Heart right ventricle (tissue), 16 donors: ENCODE results near the gene CACNA1C. TPM values are rescaled to one million over a fixed set of nuclear protein-coding genes. Genes with fewer than 3 reads are reported as not detected.

Experiments used
- ATAC-seq, 8 donors: fragments of 200-7000 bp; cut with Tn5 transposase; one replicate each; pipeline ENCODE4 v1.9.1; 2020; ENCODE audit warnings: mild to moderate bottlenecking in 8 of 8, moderate library complexity in 8 of 8, moderate number of reproducible peaks in 1 of 8
- DNase-seq, 2 donors: peaks; one replicate each; pipeline ENCODE4 v3.0.0-alpha.2; 2020
- H3K27ac ChIP-seq, 10 donors: fragments of 200-600 bp; sonication (generic) in 2 of 10; one replicate each; pipeline versions ENCODE4 v1.5.0 to v1.8.0; 2020 to 2022; ENCODE audit warnings: mild to moderate bottlenecking in 3 of 10
- H3K27me3 ChIP-seq, 7 donors: fragments of 200-600 bp; one replicate each; pipeline ENCODE4 v1.8.0; 2021 to 2022; ENCODE audit warnings: mild to moderate bottlenecking in 2 of 7
- H3K36me3 ChIP-seq, 9 donors: fragments of 200-600 bp; sonication (generic) in 1 of 9; one replicate each; pipeline versions ENCODE4 v1.5.0 to v1.8.0; 2020 to 2022; ENCODE audit warnings: mild to moderate bottlenecking in 2 of 9
- H3K4me1 ChIP-seq, 9 donors: fragments of 200-600 bp; sonication (generic) in 1 of 9; one replicate each; pipeline versions ENCODE4 v1.5.0 to v1.8.0; 2020 to 2022; ENCODE audit warnings: mild to moderate bottlenecking in 4 of 9
- H3K4me3 ChIP-seq, 10 donors: fragments of 200-600 bp; sonication (generic) in 2 of 10; one replicate each; pipeline versions ENCODE4 v1.5.0 to v1.8.0; 2020 to 2022; ENCODE audit warnings: mild to moderate bottlenecking in 7 of 10, moderate library complexity in 2 of 10
- H3K9me3 ChIP-seq, 11 donors: fragments of 200-600 bp in 10 of 11; sonication (generic) in 2 of 11; one replicate each; pipeline versions ENCODE4 v1.5.0 to v1.8.0; 2013 to 2022; ENCODE audit warnings: mild to moderate bottlenecking in 2 of 11, control low read depth in 1 of 11, moderate library complexity in 1 of 11
- WGBS, 2 donors: extraction: QIAGEN DNeasy Blood & Tissue Kit; methylation state at CpG; one replicate each; pipeline ENCODE4 v1.1.7; 2013; ENCODE audit warnings: inconsistent platforms in 1 of 2; 5-methylcytosine and 5-hydroxymethylcytosine counted together
- intact Hi-C, 10 donors: fragments of 100-400 bp; cut with DNase I; formaldehyde crosslinking; loops; one replicate each; pipeline versions ENCODE4 v1.11.1 to v1.14.2; 2022
- polyA plus RNA-seq, 2 donors: library from polyadenylated mRNA; stranded (reverse); fragments of 200-250 nt; gene quantifications; one replicate each; pipeline ENCODE4 v1.2.3, GENCODE V29; 2013
- total RNA-seq, 10 donors: library from RNA; stranded (reverse); fragmentation: NEBNext Ultra II Directional in 3 of 10; extraction: Animal tissue kit (Norgen Biotek cat#: 25700) in 3 of 10; gene quantifications; one replicate each; pipeline versions ENCODE4 v1.2.1 to v1.2.4, GENCODE V29; 2021 to 2023
- TF ChIP-seq, protein P1 (sequence below), 9 donors: fragments of 200-600 bp; sonication (generic) in 2 of 9; IDR thresholded peaks; one replicate each; pipeline versions ENCODE4 v1.5.0 to v1.8.0; 2021 to 2022; ENCODE audit warnings: antibody characterized with exemption in 9 of 9, mild to moderate bottlenecking in 5 of 9, moderate library complexity in 1 of 9
- donor health status: Arrhythmogenic right ventricular cardiomyopathy.
- donor health status: ischemic (EF 13 %, LVEDD 7.1; RV severe dilation, severe dysfunction).
- donor health status: healthy with polysubstance abuse.
- donor health status: DM: no; HTN: yes; CAD: no.
- donor health status: DM: no; HTN: no; CAD: no.
- donor health status: ischemic (EF 25% LVEDD 6.9; RV normal size, moderate dysfunction).
- donor health status: ischemic (EF 25% LVEDD 5.7; RV mildly dilated, moderate dysfunction).
- donor health status: healthy.
- donor health status: DM: yes; HTN: yes; CAD: no.
- donor health status: Ischemic cardiomyopathy.
- donor health status: ischemic (EF 35%, LVEDD 5.7; RV mildly dilated, moderate dysfunction).
- donor health status: nonischemic (EF 11% LVEDD 7.7; RV severe dilation, severe dysfunction).
- donor health status: DM: yes; HTN: yes; CAD: no.
- donor health status: PGD.
- donor health status: ischemic (EF 29% LVEDD 5.4; RV normal size, mild dysfunction).
- donor health status: nonischemic (EF 23%, LVEDD 6.1; RV moderate dilation, normal function).

Gene CACNA1C
- total and polyA plus RNA-seq, 12 donors = 19.1 to 222 (median 183) TPM

GRCh38 chr12:2165927-2166326 is 113.1 kb downstream of the CACNA1C start:
- intact Hi-C loops = loop anchor here in 1 of 10 donors (10.0 kb wide), 1 partner anchor 111 kb away; the partner anchor contains the start of gene CACNA1C
- TF ChIP-seq, protein P1, sequence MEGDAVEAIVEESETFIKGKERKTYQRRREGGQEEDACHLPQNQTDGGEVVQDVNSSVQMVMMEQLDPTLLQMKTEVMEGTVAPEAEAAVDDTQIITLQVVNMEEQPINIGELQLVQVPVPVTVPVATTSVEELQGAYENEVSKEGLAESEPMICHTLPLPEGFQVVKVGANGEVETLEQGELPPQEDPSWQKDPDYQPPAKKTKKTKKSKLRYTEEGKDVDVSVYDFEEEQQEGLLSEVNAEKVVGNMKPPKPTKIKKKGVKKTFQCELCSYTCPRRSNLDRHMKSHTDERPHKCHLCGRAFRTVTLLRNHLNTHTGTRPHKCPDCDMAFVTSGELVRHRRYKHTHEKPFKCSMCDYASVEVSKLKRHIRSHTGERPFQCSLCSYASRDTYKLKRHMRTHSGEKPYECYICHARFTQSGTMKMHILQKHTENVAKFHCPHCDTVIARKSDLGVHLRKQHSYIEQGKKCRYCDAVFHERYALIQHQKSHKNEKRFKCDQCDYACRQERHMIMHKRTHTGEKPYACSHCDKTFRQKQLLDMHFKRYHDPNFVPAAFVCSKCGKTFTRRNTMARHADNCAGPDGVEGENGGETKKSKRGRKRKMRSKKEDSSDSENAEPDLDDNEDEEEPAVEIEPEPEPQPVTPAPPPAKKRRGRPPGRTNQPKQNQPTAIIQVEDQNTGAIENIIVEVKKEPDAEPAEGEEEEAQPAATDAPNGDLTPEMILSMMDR (IDR thresholded peaks at IDR 0.05) = no peak
- Histone ChIP-seq H3K27me3 (no peaks in the 10 kb centered on the region), H3K9me3 (peaks cover 0 to 20% (median 8%) of the 10 kb centered on the region in 11 donors), H3K36me3 (peaks cover 0 to 11% (median 0%) of the 10 kb centered on the region in 9 donors), H3K4me1 (peaks cover 23 to 80% (median 62%) of the 10 kb centered on the region in 9 donors), H3K27ac (no peak overlapping the region), H3K4me3 (no peak overlapping the region)
- ATAC-seq (no peak), DNase-seq (no peak)
- WGBS, 2 donors = 86 to 97% methylated on average over 3 of the region's 3 CpGs

DNA sequence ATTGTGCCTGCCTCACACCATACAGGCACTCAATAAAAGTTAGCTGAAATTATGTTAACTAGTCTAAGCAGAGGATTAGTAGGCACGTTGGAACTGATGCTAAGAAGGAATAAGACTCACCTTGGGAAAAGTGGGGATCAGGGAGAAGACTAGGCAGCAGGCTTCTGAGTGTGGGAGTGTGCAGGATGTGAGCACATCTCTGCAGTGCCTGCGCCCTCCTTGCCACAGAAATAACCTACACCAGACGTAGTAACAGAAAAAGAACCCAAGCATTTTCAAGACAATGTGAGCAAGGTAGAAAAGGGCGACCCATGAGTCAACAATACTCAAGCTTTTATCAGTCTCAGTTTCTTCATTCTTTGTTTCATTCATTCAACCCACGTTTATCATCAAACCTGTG is 113.9 kb downstream of the CACNA1C start:
- WGBS, 2 donors = 93 to 95% methylated on average over 5 of the region's 5 CpGs
- Histone ChIP-seq H3K27ac (no peak overlapping the region), H3K36me3 (peaks cover 0 to 11% (median 0%) of the 10 kb centered on the region in 9 donors), H3K4me1 (peaks cover 23 to 80% (median 59%) of the 10 kb centered on the region in 9 donors), H3K4me3 (no peak overlapping the region), H3K9me3 (peaks cover 0 to 20% (median 8%) of the 10 kb centered on the region in 11 donors), H3K27me3 (no peaks in the 10 kb centered on the region)
- DNase-seq = no peak
- intact Hi-C loops = loop anchor here in 1 of 10 donors (10.0 kb wide), 1 partner anchor 112 kb away; the partner anchor contains the start of gene CACNA1C
- TF ChIP-seq, protein P1 (IDR thresholded peaks at IDR 0.05) = no peak
- no peak for ATAC-seq

DNA sequence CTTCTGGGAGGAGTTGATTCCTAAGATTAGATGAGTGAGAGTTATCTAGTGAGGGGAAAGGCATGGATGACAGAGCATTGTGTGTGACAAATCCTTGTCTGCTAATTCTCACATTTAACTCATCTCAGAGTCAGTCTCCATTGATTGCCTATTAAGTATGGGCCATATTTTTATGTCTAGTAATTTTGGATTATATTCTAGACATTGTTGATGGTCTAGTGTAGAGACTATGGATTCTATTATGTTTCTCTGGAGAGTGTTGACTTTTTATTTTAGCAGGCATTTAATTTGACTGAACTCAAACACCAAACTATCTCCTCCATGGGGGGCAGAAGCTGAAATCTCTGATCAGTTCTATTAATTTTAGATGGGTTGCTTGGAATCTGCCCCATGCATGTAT is 114.4 kb downstream of the CACNA1C start:
- H3K4me1 ChIP-seq = peaks cover 24 to 80% (median 59%) of the 10 kb centered on the region in 9 donors

DNA sequence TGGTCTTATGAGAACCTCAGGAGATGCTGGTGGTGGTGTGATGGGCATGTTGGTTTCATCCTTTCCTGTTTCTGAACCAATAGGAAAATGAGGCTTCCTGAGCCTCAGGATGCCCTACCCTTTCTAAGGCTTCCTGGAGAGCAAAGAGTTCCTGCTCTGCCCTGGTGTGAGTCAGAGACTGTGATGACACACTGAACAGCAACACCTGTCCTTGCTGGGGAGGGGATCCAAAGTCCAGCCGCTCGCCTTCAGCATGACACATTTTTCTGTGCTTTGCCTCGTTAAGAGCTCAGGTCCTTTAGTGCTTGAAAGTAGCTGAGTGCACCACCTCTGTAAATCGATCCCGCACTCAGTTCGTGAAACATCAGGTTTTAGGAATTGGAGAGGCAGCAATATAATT is 116.0 kb downstream of the CACNA1C start:
- peaks cover 14 to 80% (median 58%) of the 10 kb centered on the region in 9 donors for H3K4me1 ChIP-seq
- H3K36me3 ChIP-seq = peaks cover 0 to 11% (median 0%) of the 10 kb centered on the region in 9 donors
- ATAC-seq = no peak
- H3K27ac ChIP-seq = peak overlapping the region in 4 of 10 donors; percentile 35 to 63 (median 47)
- no peak overlapping the region for H3K4me3 ChIP-seq
- H3K9me3 ChIP-seq = peaks cover 0 to 20% (median 8%) of the 10 kb centered on the region in 11 donors
- H3K27me3 ChIP-seq = no peaks in the 10 kb centered on the region
- no peak for DNase-seq
- intact Hi-C loops = loop anchor here in 1 of 10 donors (10.0 kb wide), 1 partner anchor 114 kb away; the partner anchor contains the start of gene CACNA1C
- TF ChIP-seq, protein P1 (IDR thresholded peaks at IDR 0.05) = no peak
- 80% methylated on average over 6 of the region's 6 CpGs for whole genome bisulfite sequencing, 2 donors

More for the DNA sequence above, 114.4 kb downstream of the CACNA1C start:
- TF ChIP-seq, protein P1 (IDR thresholded peaks at IDR 0.05) = no peak
- Histone ChIP-seq H3K4me3 (no peak overlapping the region), H3K36me3 (peaks cover 0 to 11% (median 0%) of the 10 kb centered on the region in 9 donors), H3K9me3 (peaks cover 0 to 20% (median 8%) of the 10 kb centered on the region in 11 donors), H3K27me3 (no peaks in the 10 kb centered on the region), H3K27ac (no peak overlapping the region)
- DNase-seq (no peak), ATAC-seq (no peak)
- intact Hi-C loops = loop anchor here in 1 of 10 donors (10.0 kb wide), 1 partner anchor 112 kb away; the partner anchor contains the start of gene CACNA1C
